ENCODE results near the gene GRAMD1A. TPM values are rescaled to one million over a fixed set of nuclear protein-coding genes. Genes with fewer than 3 reads are reported as not detected.
A peak's percentile ranks its signal among the peaks of the same experiment; 100 is the strongest.
"Not testable (repeated sequence)": the region's sequence is repeated elsewhere in the genome, so short reads cannot be mapped to it uniquely, and the experiment has no call there.

Gene GRAMD1A
- total and polyA plus RNA-seq, 5 donors from 2014 or later = 25.7 to 179 (median 35.6) TPM

DNA sequence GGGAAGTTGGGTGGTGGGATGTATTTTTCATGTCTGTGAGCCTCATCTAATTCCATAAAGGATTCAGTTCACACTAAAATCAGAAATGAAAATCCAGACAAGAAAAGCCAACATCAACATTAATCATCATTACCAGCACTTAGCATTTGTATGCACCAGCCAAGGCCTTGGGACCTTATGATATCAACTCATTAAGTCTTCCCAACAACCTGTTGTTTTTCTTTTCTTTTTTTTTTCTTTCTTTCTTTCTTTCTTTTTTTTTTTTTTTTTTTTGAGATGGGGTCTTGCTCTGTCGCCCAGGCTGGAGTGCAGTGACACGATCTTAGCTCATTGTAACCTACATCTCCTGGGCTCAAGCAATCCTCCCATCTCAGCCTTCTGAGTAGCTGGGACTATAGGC lies 50.5 kb downstream of the GRAMD1A start:
- not testable (repeated sequence) for H3K27me3 Mint-ChIP-seq; H3K4me3 Mint-ChIP-seq; H3K27me3 ChIP-seq (ENCODE audit: control insufficient read depth, insufficient read depth, low read length); H3K36me3 Mint-ChIP-seq; DNase-seq; H3K27ac ChIP-seq (ENCODE audit: insufficient read depth, low read length, poor library complexity, severe bottlenecking); H3K9me3 ChIP-seq (ENCODE audit: control insufficient read depth in 2 of 2, low read length in 2 of 2); H3K9me3 Mint-ChIP-seq; H3K4me3 ChIP-seq (ENCODE audit: low read depth, low read length); H3K4me1 Mint-ChIP-seq; ATAC-seq (ENCODE audit: low read depth in 2 of 2); H3K27ac Mint-ChIP-seq; H3K4me1 ChIP-seq (ENCODE audit: control insufficient read depth, insufficient read depth, low read length, poor library complexity, severe bottlenecking); H3K36me3 ChIP-seq (ENCODE audit: control insufficient read depth, insufficient read depth, low read length)

- H3K9me3 Mint-ChIP-seq; H3K27me3 ChIP-seq (ENCODE audit: control insufficient read depth, insufficient read depth, low read length); H3K4me3 ChIP-seq (ENCODE audit: low read depth, low read length); DNase-seq; H3K36me3 Mint-ChIP-seq; H3K27ac ChIP-seq (ENCODE audit: insufficient read depth, low read length, poor library complexity, severe bottlenecking); H3K36me3 ChIP-seq (ENCODE audit: control insufficient read depth, insufficient read depth, low read length); H3K4me3 Mint-ChIP-seq; H3K9me3 ChIP-seq (ENCODE audit: control insufficient read depth in 2 of 2, low read length in 2 of 2); H3K4me1 Mint-ChIP-seq; H3K27ac Mint-ChIP-seq; H3K27me3 Mint-ChIP-seq; ATAC-seq (ENCODE audit: low read depth in 2 of 2); H3K4me1 ChIP-seq (ENCODE audit: control insufficient read depth, insufficient read depth, low read length, poor library complexity, severe bottlenecking): not testable (repeated sequence)
These were observed 51.1 kb downstream of the GRAMD1A start for GRCh38 chr19:35051268-35051667.

DNA sequence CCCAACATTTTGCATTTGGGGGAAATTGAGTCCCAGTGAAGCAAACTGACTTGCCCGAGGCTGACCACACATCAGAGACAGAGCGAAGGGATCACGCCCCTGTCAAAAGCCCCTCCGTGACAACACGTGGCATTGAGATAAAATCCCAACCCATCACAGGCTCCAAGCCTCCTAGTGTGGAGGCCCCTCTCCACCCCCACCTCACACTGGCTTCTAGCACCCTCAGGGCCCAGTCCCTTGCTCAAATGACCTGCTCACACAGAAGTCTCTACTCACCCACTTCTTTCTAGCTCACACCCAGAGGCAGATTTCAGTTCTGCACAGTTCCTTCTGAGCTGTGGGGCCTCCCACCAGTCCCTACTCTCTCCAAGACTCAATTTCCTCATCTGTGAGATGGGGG lies 51.7 kb downstream of the GRAMD1A start:
- Mint-ChIP-seq H3K4me1 (peaks cover 0 to 2% (median under 1%) of the 10 kb centered on the region in 4 donors), H3K9me3 (peaks cover 0 to 2% (median 0%) of the 10 kb centered on the region in 7 donors), H3K27ac (peak overlapping the region in 1 of 3 donors; percentile 20), H3K27me3 (peaks cover 4% of the 10 kb centered on the region), H3K36me3 (no peaks in the 10 kb centered on the region), H3K4me3 (no peak overlapping the region)
- Histone ChIP-seq H3K36me3 (ENCODE audit: control insufficient read depth, insufficient read depth, low read length) (no peaks in the 10 kb centered on the region), H3K9me3 (ENCODE audit: control insufficient read depth in 2 of 2, low read length in 2 of 2) (no peaks in the 10 kb centered on the region), H3K4me3 (ENCODE audit: low read depth, low read length) (no peak overlapping the region), H3K4me1 (ENCODE audit: control insufficient read depth, insufficient read depth, low read length, poor library complexity, severe bottlenecking) (no peaks in the 10 kb centered on the region), H3K27ac (ENCODE audit: insufficient read depth, low read length, poor library complexity, severe bottlenecking) (no peak overlapping the region), H3K27me3 (ENCODE audit: control insufficient read depth, insufficient read depth, low read length) (no peaks in the 10 kb centered on the region)
- no peak for ATAC-seq (ENCODE audit: low read depth in 2 of 2)
- no peak for DNase-seq

DNA sequence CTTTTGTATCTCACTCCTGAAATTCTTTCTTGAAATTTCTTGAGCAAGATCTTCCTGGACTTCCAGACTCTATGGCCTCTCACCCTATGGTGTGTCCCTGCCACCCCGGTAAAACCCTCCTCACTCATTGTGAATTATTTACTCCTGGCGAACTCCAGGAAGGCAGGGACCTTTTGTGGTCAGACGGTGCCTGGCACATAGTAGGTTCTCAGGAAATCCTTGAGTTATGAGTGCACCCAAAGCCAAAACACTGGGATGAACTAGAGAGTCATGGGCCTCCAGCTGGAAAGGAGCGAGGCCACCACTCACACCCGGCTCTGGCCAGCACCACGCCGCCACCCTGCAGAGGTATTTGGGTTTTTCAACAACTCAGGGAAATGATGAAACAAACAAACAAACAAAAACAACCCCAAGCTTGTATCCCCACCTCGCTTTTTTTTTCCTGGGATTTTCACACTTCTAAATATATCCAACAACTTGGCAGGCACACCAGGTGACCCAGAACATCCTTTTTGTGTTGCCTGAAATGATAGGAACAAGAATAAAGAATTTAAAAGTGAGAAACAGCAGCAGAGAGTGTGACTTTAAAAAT lies 52.6 kb downstream of the GRAMD1A start:
- Mint-ChIP-seq H3K4me3 (no peak overlapping the region), H3K27ac (peak overlapping the region in 1 of 3 donors; percentile 52), H3K4me1 (peaks cover 0 to 2% (median under 1%) of the 10 kb centered on the region in 4 donors), H3K36me3 (no peaks in the 10 kb centered on the region), H3K27me3 (peaks cover 8% of the 10 kb centered on the region), H3K9me3 (peaks cover 0 to 2% (median 0%) of the 10 kb centered on the region in 7 donors)
- H3K4me3 ChIP-seq (ENCODE audit: low read depth, low read length) = no peak overlapping the region
- no peak for ATAC-seq (ENCODE audit: low read depth in 2 of 2)
- no peaks in the 10 kb centered on the region for H3K36me3 ChIP-seq (ENCODE audit: control insufficient read depth, insufficient read depth, low read length)
- H3K27ac ChIP-seq (ENCODE audit: insufficient read depth, low read length, poor library complexity, severe bottlenecking) = no peak overlapping the region
- DNase-seq = no peak
- H3K9me3 ChIP-seq (ENCODE audit: control insufficient read depth in 2 of 2, low read length in 2 of 2) = no peaks in the 10 kb centered on the region
- no peaks in the 10 kb centered on the region for H3K27me3 ChIP-seq (ENCODE audit: control insufficient read depth, insufficient read depth, low read length)
- H3K4me1 ChIP-seq (ENCODE audit: control insufficient read depth, insufficient read depth, low read length, poor library complexity, severe bottlenecking) = no peaks in the 10 kb centered on the region

GRCh38 chr19:35053667-35054293 lies 53.7 kb downstream of the GRAMD1A start:
- no peak overlapping the region for H3K27ac Mint-ChIP-seq
- H3K36me3 ChIP-seq (ENCODE audit: control insufficient read depth, insufficient read depth, low read length) = no peaks in the 10 kb centered on the region
- no peaks in the 10 kb centered on the region for H3K9me3 ChIP-seq (ENCODE audit: control insufficient read depth in 2 of 2, low read length in 2 of 2)
- no peaks in the 10 kb centered on the region for H3K4me1 ChIP-seq (ENCODE audit: control insufficient read depth, insufficient read depth, low read length, poor library complexity, severe bottlenecking)
- H3K4me3 Mint-ChIP-seq = no peak overlapping the region
- no peaks in the 10 kb centered on the region for H3K27me3 ChIP-seq (ENCODE audit: control insufficient read depth, insufficient read depth, low read length)
- no peak overlapping the region for H3K27ac ChIP-seq (ENCODE audit: insufficient read depth, low read length, poor library complexity, severe bottlenecking)
- no peaks in the 10 kb centered on the region for H3K36me3 Mint-ChIP-seq
- no peak for DNase-seq
- H3K9me3 Mint-ChIP-seq = no peaks in the 10 kb centered on the region
- H3K4me1 Mint-ChIP-seq = peaks cover 0 to 2% (median 0%) of the 10 kb centered on the region in 4 donors
- ATAC-seq (ENCODE audit: low read depth in 2 of 2) = no peak
- peaks cover 8% of the 10 kb centered on the region for H3K27me3 Mint-ChIP-seq
- H3K4me3 ChIP-seq (ENCODE audit: low read depth, low read length) = no peak overlapping the region

DNA sequence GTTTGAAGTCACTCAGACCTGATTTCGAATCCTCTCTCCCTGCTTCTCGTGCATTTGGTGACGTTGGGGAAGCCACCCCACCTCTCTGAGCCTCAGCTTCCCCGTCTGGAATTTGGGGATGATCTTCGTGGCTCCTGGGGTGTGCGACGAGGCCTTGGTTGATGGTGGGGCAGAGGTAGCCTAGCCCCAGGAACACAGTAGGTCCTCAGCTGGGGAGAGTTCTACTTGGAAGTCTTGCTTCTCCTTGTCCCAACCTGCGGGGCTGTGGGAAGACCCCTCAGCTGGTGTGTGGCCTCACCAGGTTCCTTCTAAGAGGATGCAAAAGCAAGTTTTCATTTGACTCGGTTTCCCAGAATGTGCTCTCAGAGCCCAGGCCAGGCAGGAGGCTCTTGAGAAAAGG lies 54.5 kb downstream of the GRAMD1A start:
- Histone ChIP-seq H3K27me3 (ENCODE audit: control insufficient read depth, insufficient read depth, low read length) (no peaks in the 10 kb centered on the region), H3K4me1 (ENCODE audit: control insufficient read depth, insufficient read depth, low read length, poor library complexity, severe bottlenecking) (no peaks in the 10 kb centered on the region), H3K36me3 (ENCODE audit: control insufficient read depth, insufficient read depth, low read length) (no peaks in the 10 kb centered on the region), H3K9me3 (ENCODE audit: control insufficient read depth in 2 of 2, low read length in 2 of 2) (no peaks in the 10 kb centered on the region), H3K4me3 (ENCODE audit: low read depth, low read length) (no peak overlapping the region), H3K27ac (ENCODE audit: insufficient read depth, low read length, poor library complexity, severe bottlenecking) (no peak overlapping the region)
- H3K4me3 Mint-ChIP-seq = no peak overlapping the region
- ATAC-seq (ENCODE audit: low read depth in 2 of 2) (no peak), DNase-seq (no peak)
- H3K27me3 Mint-ChIP-seq = peaks cover 8% of the 10 kb centered on the region
- no peak overlapping the region for H3K27ac Mint-ChIP-seq
- H3K36me3 Mint-ChIP-seq = no peaks in the 10 kb centered on the region
- H3K4me1 Mint-ChIP-seq = peaks cover 0 to 2% (median 0%) of the 10 kb centered on the region in 4 donors
- H3K9me3 Mint-ChIP-seq = no peaks in the 10 kb centered on the region

DNA sequence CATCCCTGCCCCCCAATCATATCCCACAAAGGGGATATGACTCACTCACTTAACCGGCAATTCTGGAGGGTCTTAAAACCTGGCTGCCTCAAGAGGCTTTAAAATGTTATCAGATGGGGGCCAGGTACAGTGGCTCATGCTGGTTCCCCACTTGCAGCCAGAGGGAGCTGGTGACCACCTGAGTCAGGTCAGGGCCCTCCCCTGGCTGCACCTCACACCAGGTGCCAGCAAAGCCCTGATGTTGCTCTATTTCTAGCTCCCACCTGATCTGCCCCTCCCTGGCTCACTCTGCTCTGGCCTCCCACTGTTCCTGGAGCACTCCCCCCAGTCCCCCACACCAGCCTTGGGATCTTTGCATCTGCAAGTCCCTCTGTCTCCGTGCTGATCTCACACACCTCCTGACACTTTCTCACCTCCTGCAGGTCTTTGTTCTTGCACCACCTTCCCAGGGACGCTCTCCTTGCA lies 55.6 kb downstream of the GRAMD1A start:
- Histone ChIP-seq H3K36me3 (ENCODE audit: control insufficient read depth, insufficient read depth, low read length) (no peaks in the 10 kb centered on the region), H3K4me3 (ENCODE audit: low read depth, low read length) (no peak overlapping the region), H3K27ac (ENCODE audit: insufficient read depth, low read length, poor library complexity, severe bottlenecking) (no peak overlapping the region), H3K9me3 (ENCODE audit: control insufficient read depth in 2 of 2, low read length in 2 of 2) (no peaks in the 10 kb centered on the region), H3K4me1 (ENCODE audit: control insufficient read depth, insufficient read depth, low read length, poor library complexity, severe bottlenecking) (no peaks in the 10 kb centered on the region), H3K27me3 (ENCODE audit: control insufficient read depth, insufficient read depth, low read length) (no peaks in the 10 kb centered on the region)
- ATAC-seq (ENCODE audit: low read depth in 2 of 2) (peak in 1 of 2 donors; percentile 53), DNase-seq (peak in 1 of 3 donors; percentile 18)
- H3K27ac Mint-ChIP-seq = no peak overlapping the region
- H3K27me3 Mint-ChIP-seq = peaks cover 8% of the 10 kb centered on the region
- H3K4me1 Mint-ChIP-seq = peaks cover 0 to 2% (median 0%) of the 10 kb centered on the region in 4 donors
- no peaks in the 10 kb centered on the region for H3K9me3 Mint-ChIP-seq
- no peak overlapping the region for H3K4me3 Mint-ChIP-seq
- H3K36me3 Mint-ChIP-seq = no peaks in the 10 kb centered on the region

DNA sequence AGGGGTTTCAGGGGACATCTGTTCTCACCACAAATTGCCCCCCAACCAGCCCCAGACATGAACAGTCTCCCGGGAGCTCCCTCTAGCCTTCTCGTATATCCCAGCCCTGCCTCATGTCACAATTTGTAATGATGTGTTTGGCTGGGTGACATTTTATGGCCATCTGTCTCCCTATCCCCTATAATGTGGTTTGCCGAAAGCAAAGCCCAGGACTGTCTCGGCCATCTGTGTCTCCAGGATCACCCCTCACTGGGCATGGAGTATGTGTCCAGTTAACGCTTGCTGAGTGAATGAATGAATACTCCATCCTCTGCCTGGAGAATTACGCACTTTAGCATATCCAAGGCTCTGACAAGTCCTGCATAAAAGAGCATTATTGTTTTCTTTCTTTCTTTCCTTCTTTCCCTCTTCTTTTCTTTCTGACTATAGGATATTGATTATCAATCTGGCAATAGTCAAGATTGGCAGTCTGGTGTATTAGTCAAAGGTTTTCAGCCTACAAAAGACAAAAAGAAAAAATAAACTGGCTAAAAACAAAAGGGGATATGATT lies 56.5 kb downstream of the GRAMD1A start:
- H3K9me3 Mint-ChIP-seq = no peaks in the 10 kb centered on the region
- no peaks in the 10 kb centered on the region for H3K9me3 ChIP-seq (ENCODE audit: control insufficient read depth in 2 of 2, low read length in 2 of 2)
- peaks cover 8% of the 10 kb centered on the region for H3K27me3 Mint-ChIP-seq
- H3K27ac ChIP-seq (ENCODE audit: insufficient read depth, low read length, poor library complexity, severe bottlenecking) = no peak overlapping the region
- no peaks in the 10 kb centered on the region for H3K36me3 Mint-ChIP-seq
- no peak overlapping the region for H3K4me3 ChIP-seq (ENCODE audit: low read depth, low read length)
- no peaks in the 10 kb centered on the region for H3K36me3 ChIP-seq (ENCODE audit: control insufficient read depth, insufficient read depth, low read length)
- no peak overlapping the region for H3K4me3 Mint-ChIP-seq
- H3K4me1 ChIP-seq (ENCODE audit: control insufficient read depth, insufficient read depth, low read length, poor library complexity, severe bottlenecking) = no peaks in the 10 kb centered on the region
- no peak overlapping the region for H3K27ac Mint-ChIP-seq
- ATAC-seq (ENCODE audit: low read depth in 2 of 2) (no peak), DNase-seq (no peak)
- no peaks in the 10 kb centered on the region for H3K27me3 ChIP-seq (ENCODE audit: control insufficient read depth, insufficient read depth, low read length)
- peaks cover 0 to 2% (median 0%) of the 10 kb centered on the region in 4 donors for H3K4me1 Mint-ChIP-seq
